ENCODE results near the gene CD44.

- TF ChIP-seq CTCF (IDR thresholded peaks at IDR 0.05), result no peak
- no peak for TF ChIP-seq POLR2AphosphoS5 (IDR thresholded peaks at IDR 0.05)
These were observed 19.1 kb downstream of the CD44 start for GRCh38 chr11:35157814-35158700.
